ENCODE data around the gene MLLT10. TPM values are rescaled to one million over a fixed set of nuclear protein-coding genes. Genes with fewer than 3 reads are reported as not detected.

Gene MLLT10
- total RNA-seq, 1 donor from 2014 or later, result 50.6 TPM

DNA sequence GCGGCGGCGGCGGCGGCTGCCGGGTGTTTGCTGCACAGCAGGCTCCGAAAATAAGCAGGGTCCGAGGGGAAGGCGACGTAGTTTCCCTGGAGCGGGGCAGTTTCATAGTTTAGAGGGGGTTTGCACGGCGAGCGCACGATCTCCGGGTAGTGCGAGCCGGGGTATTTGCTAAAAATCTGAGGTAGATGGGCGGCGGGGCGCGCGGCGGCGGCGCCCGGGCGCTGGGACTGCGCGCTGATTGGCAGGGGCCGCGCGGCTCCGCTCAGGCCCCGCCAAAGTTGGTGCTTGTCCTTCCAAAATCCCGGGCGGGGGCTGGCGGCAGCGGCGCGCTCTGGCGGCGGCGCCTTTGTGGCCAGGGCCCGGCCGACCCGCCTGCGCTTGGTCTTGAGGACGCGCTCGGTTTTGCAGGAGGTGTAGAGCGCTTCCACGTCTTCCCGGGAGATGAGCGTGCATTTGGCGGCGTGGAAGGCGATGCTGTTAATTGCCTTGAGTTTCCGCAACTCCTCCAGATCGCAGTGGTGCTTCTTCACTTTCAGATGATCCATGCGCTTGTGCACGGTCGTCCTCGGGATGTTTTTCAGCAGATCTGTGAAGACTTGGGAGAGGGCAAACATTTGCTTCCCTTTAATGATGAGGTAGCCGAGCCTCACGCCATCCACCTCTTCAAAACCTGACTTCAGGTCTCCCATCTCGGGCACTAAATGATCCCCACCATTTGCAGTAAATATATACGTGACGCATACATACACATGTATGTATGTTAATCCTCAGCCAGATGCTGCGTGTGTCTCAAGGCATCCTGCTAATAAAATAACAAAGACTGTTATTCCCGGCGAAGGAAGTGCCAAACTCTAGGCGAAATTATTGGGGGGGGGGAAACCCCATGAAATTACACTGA, 16.6 kb upstream of the MLLT10 start:
- Mint-ChIP-seq H3K4me3 (ENCODE audit: unreplicated experiment) (peak overlapping the region; percentile 97), H3K9me3 (ENCODE audit: unreplicated experiment) (no peaks in the 10 kb centered on the region), H3K4me1 (ENCODE audit: unreplicated experiment) (peaks cover 62% of the 10 kb centered on the region), H3K36me3 (ENCODE audit: low read depth, unreplicated experiment) (peaks cover 17% of the 10 kb centered on the region), H3K27me3 (ENCODE audit: unreplicated experiment) (peaks cover 9% of the 10 kb centered on the region), H3K27ac (ENCODE audit: unreplicated experiment) (peak overlapping the region; percentile 95)
- peak; percentile 31 for DNase-seq (ENCODE audit: low spot score)
- no peak for TF ChIP-seq CTCF (IDR thresholded peaks at IDR 0.05; ENCODE audit: unreplicated experiment)

DNA sequence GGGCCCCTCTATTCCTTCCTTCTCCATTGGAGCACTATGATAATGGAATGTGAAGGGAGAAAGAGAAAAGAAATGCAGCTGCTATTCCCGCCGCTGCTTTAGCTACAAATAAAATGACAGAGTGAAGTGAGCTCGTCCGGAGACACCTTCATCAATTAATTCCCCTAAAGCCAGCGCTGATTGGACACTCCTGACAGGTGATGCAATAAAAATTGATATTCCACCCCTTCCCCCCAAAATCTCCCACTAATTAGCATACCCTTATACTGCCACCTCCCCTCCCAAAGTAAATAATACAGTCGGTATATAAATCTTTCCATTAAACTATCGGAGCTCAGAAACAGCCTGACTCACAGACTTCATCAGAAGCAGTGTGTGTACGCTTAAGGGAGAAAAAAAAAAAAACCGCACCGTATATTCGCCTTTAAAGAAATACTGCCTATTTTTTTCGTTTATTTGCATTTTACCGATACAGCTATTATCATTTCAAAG, 15.8 kb upstream of the MLLT10 start:
- Mint-ChIP-seq H3K4me3 (ENCODE audit: unreplicated experiment) (peak overlapping the region; percentile 97), H3K27ac (ENCODE audit: unreplicated experiment) (peak overlapping the region; percentile 95), H3K36me3 (ENCODE audit: low read depth, unreplicated experiment) (peaks cover 17% of the 10 kb centered on the region), H3K4me1 (ENCODE audit: unreplicated experiment) (peaks cover 62% of the 10 kb centered on the region), H3K27me3 (ENCODE audit: unreplicated experiment) (peaks cover 9% of the 10 kb centered on the region), H3K9me3 (ENCODE audit: unreplicated experiment) (no peaks in the 10 kb centered on the region)
- no peak for TF ChIP-seq CTCF (IDR thresholded peaks at IDR 0.05; ENCODE audit: unreplicated experiment)
- no peak for DNase-seq (ENCODE audit: low spot score)

GRCh38 chr10:21518641-21519396, 15.2 kb upstream of the MLLT10 start:
- peak overlapping the region; percentile 97 for H3K4me3 Mint-ChIP-seq (ENCODE audit: unreplicated experiment)
- no peak for DNase-seq (ENCODE audit: low spot score)
- TF ChIP-seq CTCF (IDR thresholded peaks at IDR 0.05; ENCODE audit: unreplicated experiment), result no peak
- peaks cover 67% of the 10 kb centered on the region for H3K4me1 Mint-ChIP-seq (ENCODE audit: unreplicated experiment)
- no peaks in the 10 kb centered on the region for H3K9me3 Mint-ChIP-seq (ENCODE audit: unreplicated experiment)
- H3K36me3 Mint-ChIP-seq (ENCODE audit: low read depth, unreplicated experiment), result peaks cover 17% of the 10 kb centered on the region
- H3K27me3 Mint-ChIP-seq (ENCODE audit: unreplicated experiment), result peaks cover 11% of the 10 kb centered on the region
- peak overlapping the region; percentile 95 for H3K27ac Mint-ChIP-seq (ENCODE audit: unreplicated experiment)

DNA sequence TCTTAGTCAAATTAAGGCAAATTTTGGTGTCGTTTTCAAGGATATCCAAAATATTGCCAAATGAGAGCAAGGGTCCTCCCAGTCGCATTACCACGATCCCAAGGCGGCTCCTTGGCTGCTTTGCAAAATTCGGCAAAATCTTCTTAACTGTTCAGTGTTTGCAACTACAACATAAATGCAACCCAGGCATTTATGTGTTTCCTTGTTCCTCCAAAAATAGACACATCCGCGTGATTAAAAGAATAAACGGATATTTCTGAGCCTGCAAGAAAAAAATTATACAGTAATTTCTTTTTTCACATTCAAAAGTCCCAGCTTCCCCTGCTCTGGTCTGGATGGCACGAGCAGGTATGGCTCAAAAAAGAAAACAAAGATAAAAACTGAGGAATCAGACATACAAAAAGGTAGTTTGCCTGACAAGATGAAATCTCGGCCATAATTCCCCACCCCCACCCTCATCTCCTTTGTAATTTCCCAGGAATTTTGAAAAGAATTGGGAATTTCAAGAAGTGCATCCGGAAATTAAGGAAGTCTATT, 14.6 kb upstream of the MLLT10 start:
- DNase-seq (ENCODE audit: low spot score), result no peak
- Mint-ChIP-seq H3K9me3 (ENCODE audit: unreplicated experiment) (no peaks in the 10 kb centered on the region), H3K36me3 (ENCODE audit: low read depth, unreplicated experiment) (peaks cover 17% of the 10 kb centered on the region), H3K4me1 (ENCODE audit: unreplicated experiment) (peaks cover 64% of the 10 kb centered on the region), H3K4me3 (ENCODE audit: unreplicated experiment) (peak overlapping the region; percentile 97), H3K27me3 (ENCODE audit: unreplicated experiment) (peaks cover 11% of the 10 kb centered on the region), H3K27ac (ENCODE audit: unreplicated experiment) (peak overlapping the region; percentile 95)
- no peak for TF ChIP-seq CTCF (IDR thresholded peaks at IDR 0.05; ENCODE audit: unreplicated experiment)
